Measurements from ENCODE around the gene NBAS.

DNA sequence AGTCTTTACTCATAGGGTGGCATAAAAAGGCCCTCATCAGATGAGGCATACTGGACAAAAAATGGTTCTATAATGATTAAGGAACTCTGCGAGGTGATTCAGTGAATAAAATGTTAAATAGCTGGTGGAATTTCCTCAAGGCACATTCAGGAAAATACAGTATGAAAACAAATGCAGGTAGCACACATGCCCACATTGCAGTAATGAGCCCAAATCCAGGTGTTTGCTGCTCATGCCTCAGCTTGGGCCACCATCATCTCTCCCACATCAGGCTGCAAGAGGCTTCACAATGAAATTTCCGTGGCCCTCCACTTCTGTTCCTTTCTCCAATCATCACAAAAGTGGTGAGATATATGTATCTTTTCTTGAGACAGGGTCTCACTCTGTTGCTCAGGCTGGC lies 298.3 kb downstream of the NBAS start:
- TF ChIP-seq POLR2AphosphoS5 (IDR thresholded peaks at IDR 0.05; ENCODE audit: low read depth, low read length) (no peak), REST (IDR thresholded peaks at IDR 0.05; ENCODE audit: insufficient read depth in 1 of 2, low read depth in 2 of 2, low read length in 1 of 2) (no peak)

Measured in Panc1 (cell line).